ENCODE data around the gene OR1F1. TPM values are rescaled to one million over a fixed set of nuclear protein-coding genes. Genes with fewer than 3 reads are reported as not detected.

OR1F1 gene
- total RNA-seq, 2 experiments from 2014 or later = not detected

DNA sequence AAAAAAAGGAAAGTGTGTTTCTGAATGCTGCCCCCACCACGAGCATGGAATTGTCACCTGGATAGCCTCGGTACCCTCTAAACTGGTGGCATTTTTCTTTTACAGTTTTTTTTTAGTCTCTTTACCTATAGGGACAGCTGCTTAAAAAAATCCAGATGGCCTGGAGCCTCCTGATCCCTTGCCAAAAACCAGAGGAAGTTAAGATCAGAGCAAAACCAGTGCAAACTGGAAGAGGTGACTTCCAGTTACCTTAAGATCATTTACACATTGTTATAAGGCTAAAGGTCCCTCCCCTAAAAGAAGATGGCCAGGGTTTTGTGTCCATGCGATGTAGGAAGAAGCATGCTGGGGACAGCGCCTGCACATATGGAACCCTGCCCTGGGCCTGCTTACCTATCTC is 65.0 kb downstream of the OR1F1 start:
- ChIA-PET POLR2A (interaction anchor here (0.7 kb wide), 1 partner anchor 53 kb away, joined by 3 read pairs; no protein-coding TSS in a partner anchor), CTCF (interaction anchor here (0.6 kb wide), 1 partner anchor 54 kb away, joined by 4 read pairs; no protein-coding TSS in a partner anchor)
- Mint-ChIP-seq H3K27ac (no peak overlapping the region), H3K36me3 (ENCODE audit: low read depth) (no peaks in the 10 kb centered on the region), H3K9me3 (peaks cover 2% of the 10 kb centered on the region), H3K4me3 (no peak overlapping the region), H3K27me3 (no peaks in the 10 kb centered on the region), H3K4me1 (no peaks in the 10 kb centered on the region)
- no peak for DNase-seq

DNA sequence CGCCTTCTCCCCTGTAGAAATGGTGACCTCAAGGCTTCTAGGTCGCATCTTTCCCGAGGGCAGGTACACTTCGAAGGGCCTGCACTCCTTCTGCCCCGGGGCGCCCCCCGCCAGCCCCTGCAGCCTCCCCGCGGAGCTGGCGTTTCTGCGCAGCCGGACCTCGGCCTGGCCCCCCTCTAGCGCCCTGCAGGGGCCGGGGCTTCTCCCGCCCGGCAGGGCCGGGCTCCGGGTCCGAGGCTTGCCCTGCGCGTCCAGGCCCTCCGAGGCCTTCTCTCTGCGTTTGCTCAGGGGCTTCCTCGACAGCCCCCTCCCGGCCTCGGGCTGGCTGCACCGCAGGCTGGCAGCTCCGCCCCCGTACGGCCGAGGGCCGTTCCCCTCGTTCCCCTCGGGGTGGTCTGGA is 66.3 kb downstream of the OR1F1 start:
- no peaks in the 10 kb centered on the region for H3K36me3 Mint-ChIP-seq (ENCODE audit: low read depth)
- no peak overlapping the region for H3K4me3 Mint-ChIP-seq
- no peaks in the 10 kb centered on the region for H3K4me1 Mint-ChIP-seq
- ChIA-PET CTCF (interaction anchor here (1.0 kb wide), 1 partner anchor 35 kb away, joined by 9 read pairs; no protein-coding TSS in a partner anchor), POLR2A (interaction anchor here (1.1 to 1.5 kb wide), 2 partner anchors 9 to 17 kb away, joined by 3 to 4 read pairs; no protein-coding TSS in a partner anchor)
- peaks cover 4% of the 10 kb centered on the region for H3K9me3 Mint-ChIP-seq
- peaks cover 2% of the 10 kb centered on the region for H3K27me3 Mint-ChIP-seq
- H3K27ac Mint-ChIP-seq = no peak overlapping the region
- no peak for DNase-seq

Other genes with a start within 250 kb of the OR1F1 start
- gene KREMEN2, start 223.9 kb upstream of the OR1F1 start, total RNA-seq = not detected
- 10 to 100 TPM; 50.0 to 52.3 TPM for gene PAQR4, start 218.9 kb upstream of the OR1F1 start, total RNA-seq
- gene PKMYT1, start 207.8 kb upstream of the OR1F1 start, total RNA-seq = 100 to 1,000 TPM; 118 to 124 TPM
- under 1 TPM; 0.23 to 0.28 TPM for gene CLDN9, start 175.3 kb upstream of the OR1F1 start, total RNA-seq
- not detected for gene CLDN6, start 170.0 kb upstream of the OR1F1 start, total RNA-seq
- gene TNFRSF12A, start 167.8 kb upstream of the OR1F1 start, total RNA-seq = 1 to 10 TPM; 6.1 to 7.5 TPM
- gene HCFC1R1, start 164.3 kb upstream of the OR1F1 start, total RNA-seq = 10 to 100 TPM; 37.0 to 43.3 TPM
- gene THOC6, start 164.2 kb upstream of the OR1F1 start, total RNA-seq = 10 to 100 TPM; 42.4 TPM
- gene BICDL2, start 151.3 kb upstream of the OR1F1 start, total RNA-seq = 1 to 10 TPM; 1.4 to 1.9 TPM
- gene MMP25, start 141.6 kb upstream of the OR1F1 start, total RNA-seq = 100 to 1,000 TPM; 112 to 117 TPM
- gene IL32, start 122.6 kb upstream of the OR1F1 start, total RNA-seq = 1,000 to 10,000 TPM; 4,131 to 4,213 TPM
- gene ZSCAN10, start 88.9 kb upstream of the OR1F1 start, total RNA-seq = under 1 TPM in 1 of 2 experiments, not detected in 1; 0.15 TPM
- not detected for gene ZNF205, start 75.6 kb upstream of the OR1F1 start, total RNA-seq
- gene ZNF213, start 53.2 kb upstream of the OR1F1 start, total RNA-seq = 10 to 100 TPM; 10.5 to 11.6 TPM
- gene ZNF200, start 47.0 kb downstream of the OR1F1 start, total RNA-seq = 10 to 100 TPM; 13.1 to 14.9 TPM
- gene MEFV, start 68.4 kb downstream of the OR1F1 start, total RNA-seq = under 1 TPM; 0.15 to 0.23 TPM
- 10 to 100 TPM; 19.4 to 21.3 TPM for gene ZNF263, start 95.3 kb downstream of the OR1F1 start, total RNA-seq
- gene TIGD7, start 117.2 kb downstream of the OR1F1 start, total RNA-seq = 1 to 10 TPM; 5.4 to 7.6 TPM
- 10 to 100 TPM; 34.2 to 36.7 TPM for gene ZNF75A, start 117.3 kb downstream of the OR1F1 start, total RNA-seq
- gene OR2C1, start 167.7 kb downstream of the OR1F1 start, total RNA-seq = not detected
- gene ZSCAN32, start 212.8 kb downstream of the OR1F1 start, total RNA-seq = 10 to 100 TPM; 17.8 to 18.3 TPM
- 10 to 100 TPM; 11.0 to 12.4 TPM for gene ZNF174, start 213.0 kb downstream of the OR1F1 start, total RNA-seq

Measured in activated CD4-positive, alpha-beta memory T cell treated with anti-CD3 and anti-CD28 coated beads, Interleukin-2, amount 10 ng/mL, durations not matched to agents 7 days and 5 days (primary cell).